Right ventricle myocardium inferior (tissue), 1 donor: ENCODE measurements around the gene AQP2. TPM values are rescaled to one million over a fixed set of nuclear protein-coding genes. Genes with fewer than 3 reads are reported as not detected.

ENCODE experiments used
- ATAC-seq: fragments of 200-7000 bp; cut with Tn5 transposase; one replicate; pipeline ENCODE4 v1.9.1; 2020; ENCODE audit warnings: mild to moderate bottlenecking, moderate library complexity
- DNase-seq: peaks from one replicate; pipeline ENCODE4 v3.0.0; 2021; ENCODE audit errors: missing footprints
- intact Hi-C: fragments of 100-400 bp; cut with DNase I; formaldehyde crosslinking; loops from one replicate; pipeline ENCODE4 v1.11.0; 2022
- total RNA-seq: library from RNA; stranded (reverse); fragmentation: NEBNext Ultra II Directional; extraction: Animal tissue kit (Norgen Biotek cat#: 25700); gene quantifications from one replicate; pipeline ENCODE4 v1.2.1, GENCODE V29; 2021
- donor health status: DM: no; HTN: yes; CAD: no; lungs with severe emphysema.

The AQP2 gene
- total RNA-seq, 1 donor from 2014 or later, result not detected

DNA sequence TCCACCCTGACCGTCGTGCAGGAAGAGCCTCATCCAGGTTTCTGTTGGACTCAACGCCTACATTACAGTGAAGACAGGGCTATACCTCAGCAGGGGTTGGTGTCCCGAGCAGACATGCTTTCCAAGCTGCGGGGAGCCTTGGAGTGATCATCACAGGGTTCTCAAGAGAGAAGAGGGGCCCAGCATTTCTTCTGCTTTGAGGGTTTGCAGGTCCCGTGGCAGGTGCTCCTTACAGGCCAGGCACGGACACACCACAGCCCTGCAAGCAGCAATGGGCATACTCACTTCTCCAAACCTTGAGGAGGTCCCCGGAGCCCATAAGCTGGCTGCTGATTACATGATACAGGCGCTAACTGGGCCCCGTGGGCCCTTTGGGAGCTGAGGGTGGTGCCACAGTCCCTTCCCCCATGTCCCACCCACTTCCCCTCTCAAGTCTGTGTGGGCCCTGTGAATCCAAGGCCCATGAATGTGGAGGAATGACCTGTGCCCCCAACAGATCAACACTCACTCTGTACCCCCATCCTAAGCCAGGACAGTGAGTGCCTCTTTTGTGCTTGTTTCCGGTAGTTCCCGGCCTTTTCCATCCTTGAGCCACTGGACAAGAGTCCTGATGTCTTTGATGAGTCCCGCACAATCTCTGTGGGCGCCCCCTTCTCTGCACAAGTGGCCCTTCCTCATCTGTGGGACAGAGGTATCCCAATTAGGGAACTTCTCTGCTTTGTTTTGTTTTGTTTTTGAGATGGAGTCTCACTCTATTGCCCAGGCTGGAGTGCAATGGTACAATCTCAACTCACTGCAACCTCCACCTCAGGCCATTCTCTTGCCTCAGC lies 1.1 kb downstream of the AQP2 start:
- intact Hi-C loops, result no loop called here
- no peak for ATAC-seq
- no peak for DNase-seq

DNA sequence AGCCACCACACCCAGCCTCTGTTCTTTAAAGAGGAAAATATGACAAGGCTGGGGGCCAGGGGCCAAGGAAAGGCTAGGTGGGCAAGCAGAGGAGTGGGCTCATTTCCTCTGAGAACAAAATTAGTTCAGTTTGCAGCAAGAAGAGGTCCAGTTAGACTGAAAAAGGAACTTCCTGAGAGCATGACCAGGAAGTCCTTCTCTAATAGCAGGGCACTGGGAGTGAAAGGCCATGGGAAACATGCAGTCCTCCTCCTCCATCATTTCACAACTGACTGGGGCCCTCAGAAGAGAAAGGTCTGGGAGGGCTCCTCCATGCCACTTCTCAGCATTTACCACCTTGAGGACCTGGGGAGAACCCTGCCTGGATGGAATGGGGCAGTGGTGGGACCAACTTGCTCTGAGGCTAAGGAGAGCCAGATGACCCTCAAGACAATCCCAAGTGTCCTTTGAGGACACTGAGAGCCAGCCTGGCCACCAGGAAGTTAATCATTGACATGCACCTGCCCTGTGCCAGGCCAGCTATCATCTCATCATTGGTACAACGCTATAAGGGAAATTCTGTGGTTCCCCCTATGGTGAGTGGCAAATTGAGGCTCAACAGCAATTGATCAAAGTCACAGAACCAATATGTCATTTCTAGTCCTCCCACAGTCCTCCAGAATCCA lies 2.0 kb downstream of the AQP2 start:
- ATAC-seq (no peak), DNase-seq (no peak)
- intact Hi-C loops, result no loop called here

DNA sequence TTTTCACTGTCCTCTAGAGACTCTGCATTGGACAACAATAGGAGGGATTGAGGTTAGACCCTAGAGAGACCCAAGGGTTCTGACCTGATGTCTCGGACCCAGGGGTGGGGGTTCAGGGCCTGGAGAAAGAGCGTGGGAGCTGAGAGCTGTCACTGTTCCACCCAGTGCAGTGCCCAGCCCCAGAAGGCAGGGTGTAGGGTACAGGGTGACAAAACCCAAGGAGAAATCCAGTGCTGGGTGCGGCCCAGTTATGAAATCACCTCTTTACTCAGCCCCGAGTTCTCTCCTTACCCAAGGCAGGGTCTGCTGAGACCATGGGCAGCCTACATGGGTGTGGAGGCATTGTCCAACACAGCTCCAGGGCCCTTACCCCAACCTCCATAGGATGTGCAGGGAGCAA lies 2.6 kb downstream of the AQP2 start:
- ATAC-seq (no peak), DNase-seq (no peak)
- intact Hi-C loops, result no loop called here

GRCh38 chr12:49953961-49954846 lies 3.7 kb downstream of the AQP2 start:
- ATAC-seq (no peak), DNase-seq (no peak)
- intact Hi-C loops, result no loop called here

GRCh38 chr12:49954863-49955830 lies 4.6 kb downstream of the AQP2 start:
- ATAC-seq (no peak), DNase-seq (no peak)
- intact Hi-C loops, result no loop called here

DNA sequence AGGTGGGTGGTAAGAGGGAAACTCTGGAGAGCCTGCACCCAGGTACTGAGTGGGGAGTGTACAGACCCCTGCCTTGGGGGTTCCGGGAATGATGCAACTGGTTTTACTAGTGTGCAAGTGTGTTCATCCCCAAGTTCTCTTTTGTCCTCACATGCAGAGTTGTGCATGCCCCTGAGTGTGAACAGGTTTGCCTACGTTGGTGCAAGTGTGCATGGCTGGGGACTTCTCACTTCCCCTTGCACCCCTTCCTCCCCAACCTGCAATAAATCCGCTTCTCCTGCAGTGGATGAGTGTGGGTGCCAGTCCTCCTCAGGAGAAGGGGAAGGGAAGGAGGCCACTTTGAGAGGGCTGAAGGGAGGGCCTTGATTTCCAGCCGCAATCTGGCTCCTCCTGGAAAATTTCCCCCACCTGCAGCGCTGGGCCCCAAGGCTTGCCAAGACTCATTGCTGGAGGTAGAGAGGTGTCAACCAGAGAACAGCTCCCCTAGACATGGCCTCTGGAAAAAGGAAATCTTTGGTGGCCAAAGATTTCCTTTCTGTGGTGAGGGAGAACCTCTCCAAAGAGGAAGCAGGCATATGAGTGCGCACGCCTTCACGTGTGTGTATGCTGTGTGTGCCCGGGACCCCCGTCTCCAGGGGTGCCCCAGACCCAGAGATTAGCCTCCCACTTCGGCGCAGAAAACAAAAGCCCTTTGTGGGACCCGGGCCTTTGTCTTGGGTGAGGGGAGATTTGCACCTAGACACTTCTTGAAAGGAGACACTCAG lies 5.5 kb downstream of the AQP2 start:
- ATAC-seq, result no peak
- intact Hi-C loops, result no loop called here
- DNase-seq, result no peak

DNA sequence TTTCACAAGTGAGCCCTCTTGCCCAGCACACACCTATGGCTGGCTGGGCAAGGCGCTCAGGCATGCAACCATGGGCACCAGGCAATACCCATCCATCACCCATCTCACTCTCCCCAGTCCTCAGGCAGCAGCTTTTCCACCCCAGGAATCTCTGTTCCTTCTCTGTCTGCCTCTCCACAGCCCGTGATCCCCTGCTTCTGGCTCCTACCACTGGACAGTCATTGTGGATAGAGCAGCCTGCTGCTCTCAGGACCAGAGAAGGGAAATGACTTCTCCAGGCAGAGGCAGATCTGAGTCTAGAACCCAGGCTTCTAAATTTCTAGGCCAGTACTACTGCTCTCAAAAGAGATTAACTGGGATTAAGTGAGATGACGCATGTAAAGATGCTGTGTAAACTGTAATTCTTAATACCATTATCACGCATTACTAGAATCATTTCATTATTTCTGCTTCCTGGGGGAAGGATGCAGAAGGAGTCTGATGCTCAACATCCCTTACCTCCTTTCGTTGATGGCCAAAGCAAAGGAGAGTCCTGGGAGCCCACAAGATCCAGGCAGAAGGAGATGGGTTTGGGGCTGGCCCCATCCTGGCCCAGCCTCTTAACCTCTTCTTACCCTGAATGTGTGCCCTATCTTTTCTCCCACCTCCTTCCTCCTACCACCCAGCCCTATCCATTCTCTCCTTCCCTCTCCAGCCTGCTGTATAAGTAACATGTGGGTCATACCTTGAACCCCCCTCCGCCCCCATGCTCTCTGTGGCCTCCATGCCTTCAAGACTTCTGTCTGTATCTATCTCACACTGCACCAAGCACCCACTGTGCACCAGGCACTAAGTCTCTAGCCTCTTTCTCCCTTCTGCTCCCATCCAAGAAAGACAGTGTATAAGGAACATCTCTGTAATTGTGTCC lies 6.4 kb downstream of the AQP2 start:
- DNase-seq (no peak), ATAC-seq (no peak)
- intact Hi-C loops, result no loop called here

DNA sequence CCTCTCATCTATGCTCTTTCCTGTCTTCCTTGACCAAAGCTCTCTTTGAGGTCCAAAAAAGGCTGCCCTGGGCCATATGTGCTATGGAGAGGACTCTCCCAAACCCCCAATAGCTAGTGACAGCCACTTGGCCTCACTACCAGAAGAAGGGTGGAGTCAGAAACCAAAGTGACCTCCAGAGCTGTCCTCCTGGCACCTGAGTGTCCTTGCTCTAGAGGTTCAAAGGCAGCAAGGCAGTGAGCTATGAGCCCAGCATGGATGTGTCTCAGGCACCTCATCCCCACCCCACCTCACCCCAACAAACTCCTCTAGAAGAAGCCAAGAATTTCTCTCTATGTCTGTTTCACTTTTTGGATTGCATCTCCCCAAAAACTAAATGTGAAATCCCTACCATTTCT lies 7.0 kb downstream of the AQP2 start:
- intact Hi-C loops, result no loop called here
- no peak for ATAC-seq

DNA sequence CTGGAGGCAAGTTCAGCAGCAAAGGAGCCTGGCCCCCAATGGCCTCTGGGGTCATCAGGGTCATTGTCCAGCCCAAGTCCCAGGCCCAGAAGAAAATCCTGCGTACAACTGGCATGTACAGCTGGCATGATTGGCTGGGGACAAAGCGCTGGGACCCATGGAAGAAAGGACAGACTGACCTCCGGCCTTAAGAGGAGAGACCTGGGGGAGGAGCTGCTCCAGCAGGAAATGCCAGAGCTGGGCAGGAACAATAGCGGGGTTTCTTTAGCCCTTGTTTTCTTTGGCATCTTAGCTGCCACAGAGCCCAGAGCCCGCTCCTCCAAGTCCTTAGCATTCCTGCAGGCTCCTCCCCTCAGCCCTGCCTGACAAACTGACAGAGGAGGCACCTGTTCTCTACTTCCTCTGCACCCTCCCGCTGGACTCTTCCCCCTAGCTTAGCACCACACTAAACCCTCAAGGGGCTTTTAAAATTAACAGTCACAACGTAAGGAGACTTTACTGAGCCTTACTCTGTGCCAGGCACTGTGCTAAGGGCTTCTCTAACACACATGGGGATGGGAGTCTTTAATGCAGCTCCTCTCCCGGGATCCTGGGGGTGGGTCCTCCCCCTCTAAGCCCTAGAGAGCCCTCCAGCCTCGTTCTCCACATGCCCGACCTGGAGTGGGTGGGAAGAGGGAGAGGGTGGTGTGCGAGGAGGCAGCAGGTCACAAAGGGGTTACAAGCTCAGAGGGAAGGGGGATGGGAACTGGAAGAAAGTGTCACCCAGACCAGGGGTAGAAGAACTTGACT lies 9.3 kb downstream of the AQP2 start:
- ATAC-seq, result no peak
- no peak for DNase-seq
- intact Hi-C loops, result loop anchor here (10.0 kb wide), 1 partner anchor 185 kb away; no protein-coding TSS in a partner anchor

More for the DNA sequence above, 7.0 kb downstream of the AQP2 start:
- no peak for DNase-seq

DNA sequence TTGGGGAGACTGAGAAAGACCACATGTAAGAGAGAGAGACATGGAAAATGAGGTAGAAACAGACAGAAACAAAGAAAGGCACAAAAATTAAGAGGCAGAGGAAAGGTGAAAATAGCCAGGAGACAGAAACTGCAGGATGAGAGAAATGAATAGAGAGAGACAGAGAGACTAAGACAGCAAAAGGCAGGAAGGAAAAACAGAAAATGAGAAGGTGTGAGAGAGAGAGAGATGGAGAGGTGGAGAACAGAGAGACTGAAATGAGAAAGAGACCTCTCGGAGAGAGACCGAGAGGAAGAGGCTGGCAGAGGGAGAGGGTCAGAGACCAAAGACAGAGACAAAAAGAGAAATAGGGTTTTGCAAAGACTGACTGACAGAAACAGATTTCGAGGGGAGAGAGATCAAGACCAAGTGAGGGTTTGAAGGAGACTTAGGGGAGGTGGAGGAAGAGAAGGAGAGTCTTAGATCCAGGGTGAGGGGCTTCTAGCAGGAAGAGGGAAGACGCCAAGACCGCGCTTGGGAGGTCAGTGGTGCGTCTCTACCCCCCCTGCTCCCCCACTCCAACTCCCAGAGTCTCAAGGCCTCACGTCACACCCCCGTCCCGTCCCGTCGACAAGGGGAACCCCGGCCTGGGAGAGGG lies 10.1 kb downstream of the AQP2 start:
- intact Hi-C loops, result loop anchor here (10.0 kb wide), 1 partner anchor 186 kb away; no protein-coding TSS in a partner anchor
- ATAC-seq, result no peak
- DNase-seq, result no peak

DNA sequence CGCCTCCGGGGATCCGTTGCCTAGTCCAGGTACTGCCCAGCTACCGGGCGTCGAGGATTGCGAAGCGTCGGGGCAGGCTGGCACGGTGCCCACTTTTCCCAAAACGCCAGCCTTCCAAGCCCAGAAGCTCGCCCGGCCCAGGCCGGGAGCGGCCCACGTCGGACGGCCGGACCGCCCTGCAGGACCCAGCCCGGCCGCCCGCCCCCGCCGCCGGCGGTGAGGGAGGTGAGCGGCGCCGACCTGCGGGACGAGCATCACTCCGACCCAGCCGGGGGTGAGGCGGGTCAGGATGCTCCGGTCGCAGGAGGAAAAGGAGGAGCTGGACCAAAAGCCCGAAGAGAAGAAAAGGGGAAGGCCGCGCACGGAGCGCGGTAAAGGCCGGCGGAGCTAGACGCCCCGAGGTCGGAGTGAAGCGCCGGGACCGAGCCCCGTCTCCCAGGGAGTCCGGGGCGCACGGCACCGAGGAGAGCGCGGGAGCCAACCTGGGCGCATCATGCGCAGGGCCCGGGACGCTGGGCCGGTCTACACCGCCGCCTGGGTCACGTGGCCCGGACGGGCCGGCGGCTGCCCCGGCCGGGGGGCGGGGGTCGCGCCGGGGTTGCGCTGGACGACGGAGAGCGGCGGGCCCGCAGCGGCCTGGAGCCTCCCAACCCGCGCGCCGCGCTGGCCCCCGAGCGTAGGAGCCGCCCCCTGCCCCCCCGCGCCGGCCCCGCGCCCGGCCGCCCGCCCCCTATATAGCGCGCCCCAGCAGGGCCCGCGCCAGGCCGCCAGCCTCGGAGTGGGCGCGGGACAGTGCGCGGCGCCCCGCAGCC lies 10.8 kb downstream of the AQP2 start, which contains the start of gene AQP5:
Gene AQP5, plus strand, starts transcription at position 762 of the 812 bp plus-strand sequence. CDS start 146 bp downstream, outside the sequence.
- no peak for ATAC-seq
- no peak for DNase-seq
- intact Hi-C loops, result loop anchor here (10.0 kb wide), 1 partner anchor 187 kb away; no protein-coding TSS in a partner anchor

- no peak for DNase-seq
- intact Hi-C loops, result loop anchor here (10.0 kb wide), 1 partner anchor 187 kb away; no protein-coding TSS in a partner anchor
- ATAC-seq, result no peak
Observed at GRCh38 chr12:49961993-49962764, 11.6 kb downstream of the AQP2 start.
